GM11168 (cell line): ENCODE results near the gene OPN1MW3.
"Not testable (repeated sequence)": the region's sequence is repeated elsewhere in the genome, so short reads cannot be mapped to it uniquely, and the experiment has no call there.

Source experiments
- in situ Hi-C: fragments of 300-500 bp; cut with MboI; formaldehyde crosslinking; loops from one replicate; pipeline ENCODE4 v1.12.0; 2022; ENCODE audit warnings: low sequenced_read_pairs; ENCODE audit not compliant: unreplicated experiment

OPN1MW3 gene

GRCh38 chrX:154257282-154257681 is at the start of gene OPN1MW3:
Gene OPN1MW3 (plus strand): TSS chrX:154257582. CDS start chrX:154257620, 38 bp downstream.
- in situ Hi-C loops = not testable (repeated sequence)

- in situ Hi-C loops = loop anchor here (25.0 kb wide), 1 partner anchor 102 kb away; no protein-coding TSS in a partner anchor
These were observed 47.5 kb upstream of the OPN1MW3 start for GRCh38 chrX:154209670-154210418.

GRCh38 chrX:154211057-154211456 is 46.3 kb upstream of the OPN1MW3 start:
- in situ Hi-C loops = loop anchor here (25.0 kb wide), 1 partner anchor 101 kb away; no protein-coding TSS in a partner anchor

DNA sequence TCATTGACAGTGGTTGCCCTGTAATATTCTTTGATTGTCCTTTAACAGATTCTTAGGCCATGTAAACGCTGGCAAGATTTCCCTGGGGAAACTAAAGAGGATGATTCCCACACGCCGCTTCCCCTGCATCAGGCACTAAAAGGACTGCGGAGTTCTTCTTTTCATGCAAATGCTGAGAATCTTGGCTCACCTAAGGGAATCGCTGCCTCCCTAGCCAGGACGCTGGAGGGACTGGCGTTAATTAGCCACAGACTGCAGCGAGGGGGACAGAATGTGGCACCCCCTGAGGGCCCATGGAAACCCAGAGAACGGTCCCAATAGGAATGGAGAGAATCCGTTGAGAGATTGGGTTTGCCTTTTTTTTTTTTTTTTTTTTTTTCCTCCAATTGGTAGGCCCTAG is 45.9 kb upstream of the OPN1MW3 start:
- in situ Hi-C loops = loop anchor here (25.0 kb wide), 1 partner anchor 101 kb away; no protein-coding TSS in a partner anchor

DNA sequence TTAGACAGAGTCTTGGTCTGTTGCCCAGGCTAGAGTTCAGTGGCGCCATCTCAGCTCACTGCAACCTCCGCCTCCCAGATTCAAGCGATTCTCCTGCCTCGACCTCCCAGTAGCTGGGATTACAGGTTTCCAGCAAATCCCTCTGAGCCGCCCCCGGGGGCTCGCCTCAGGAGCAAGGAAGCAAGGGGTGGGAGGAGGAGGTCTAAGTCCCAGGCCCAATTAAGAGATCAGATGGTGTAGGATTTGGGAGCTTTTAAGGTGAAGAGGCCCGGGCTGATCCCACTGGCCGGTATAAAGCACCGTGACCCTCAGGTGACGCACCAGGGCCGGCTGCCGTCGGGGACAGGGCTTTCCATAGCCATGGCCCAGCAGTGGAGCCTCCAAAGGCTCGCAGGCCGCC is 37.9 kb upstream of the OPN1MW3 start, which contains the start of gene OPN1MW2:
Gene OPN1MW2 (plus strand): TSS at position 301 of the 400 bp plus-strand sequence. CDS start 60 bp downstream, at position 361.
- in situ Hi-C loops = loop anchor here (25.0 kb wide), 1 partner anchor 93 kb away; no protein-coding TSS in a partner anchor

DNA sequence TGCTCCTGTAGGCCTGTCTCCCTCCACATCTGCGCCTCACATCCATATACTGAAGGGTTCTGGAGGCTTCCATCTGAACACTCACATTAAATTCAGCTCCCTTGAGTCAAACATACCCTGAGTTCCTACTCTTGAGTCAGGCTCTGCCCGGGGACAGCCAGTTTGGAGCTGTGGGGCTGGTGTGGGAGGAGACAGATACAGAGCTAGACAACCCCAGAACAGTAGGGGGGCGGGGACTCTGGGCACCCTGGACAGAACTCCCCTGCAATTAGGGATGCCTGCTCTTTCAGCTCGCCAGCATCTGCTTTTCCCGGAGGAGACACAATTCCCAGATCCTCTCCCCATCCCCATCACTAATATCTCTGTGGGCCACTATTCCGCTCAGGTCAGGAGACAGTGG is 32.1 kb upstream of the OPN1MW3 start:
- in situ Hi-C loops = not testable (repeated sequence)

DNA sequence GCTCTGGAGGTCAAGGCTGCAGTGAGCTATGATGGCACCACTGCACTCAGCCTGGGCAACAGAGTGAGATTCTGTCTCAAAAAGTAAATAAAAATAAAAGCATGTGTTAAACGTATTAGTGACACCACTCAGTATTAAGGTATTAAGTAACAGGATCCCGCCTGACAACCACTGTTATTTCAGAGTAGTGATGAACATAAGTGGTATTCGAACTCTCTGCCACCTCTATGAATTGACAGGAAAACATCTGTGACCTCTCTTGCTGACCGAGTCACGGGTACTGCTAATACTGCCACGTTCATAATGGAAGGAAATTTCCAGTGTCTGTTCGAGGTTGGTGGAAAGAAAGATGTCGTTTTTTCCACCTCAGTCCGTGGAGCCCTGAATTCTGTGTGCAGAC is 30.7 kb upstream of the OPN1MW3 start:
- in situ Hi-C loops = not testable (repeated sequence)

DNA sequence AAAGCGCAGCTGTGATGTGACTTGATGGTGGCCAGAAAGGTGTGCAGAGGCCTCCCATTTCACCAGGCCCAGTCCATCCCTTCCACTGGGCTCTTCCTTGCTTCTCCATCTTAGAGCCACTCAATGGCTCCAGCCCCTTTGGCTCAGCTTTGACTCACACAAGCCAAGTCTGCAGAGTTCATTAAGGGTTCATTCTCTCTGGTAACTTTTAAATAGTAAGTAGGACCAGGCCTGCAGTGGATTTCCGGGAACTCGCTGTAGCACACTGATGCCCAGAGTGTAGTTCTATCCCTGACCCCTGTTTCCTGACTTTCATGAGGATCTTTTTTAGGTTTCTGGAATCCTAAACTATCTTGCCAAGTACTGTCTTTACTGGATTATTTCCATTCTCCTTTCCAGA is 25.9 kb upstream of the OPN1MW3 start:
- in situ Hi-C loops = not testable (repeated sequence)

DNA sequence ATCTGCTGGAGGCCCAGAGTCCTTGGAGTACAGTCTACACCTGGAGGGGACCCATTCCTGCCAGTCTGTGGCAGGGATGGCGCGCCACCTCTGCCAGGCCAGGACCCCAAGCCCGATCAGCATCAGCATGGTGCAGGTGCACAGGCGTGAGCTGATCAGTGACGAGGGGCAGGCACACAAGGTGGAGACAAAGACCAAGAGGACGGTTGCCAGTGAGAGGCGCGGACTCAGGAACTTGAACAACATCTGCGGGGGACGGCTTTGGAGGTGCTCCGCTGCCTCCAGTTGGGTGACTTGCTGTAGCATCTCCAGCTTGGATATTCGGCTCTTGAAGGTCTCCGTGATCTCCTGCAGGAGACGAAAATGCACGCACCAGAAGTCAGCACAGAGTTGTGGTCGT is 23.8 kb upstream of the OPN1MW3 start:
- in situ Hi-C loops = not testable (repeated sequence)

DNA sequence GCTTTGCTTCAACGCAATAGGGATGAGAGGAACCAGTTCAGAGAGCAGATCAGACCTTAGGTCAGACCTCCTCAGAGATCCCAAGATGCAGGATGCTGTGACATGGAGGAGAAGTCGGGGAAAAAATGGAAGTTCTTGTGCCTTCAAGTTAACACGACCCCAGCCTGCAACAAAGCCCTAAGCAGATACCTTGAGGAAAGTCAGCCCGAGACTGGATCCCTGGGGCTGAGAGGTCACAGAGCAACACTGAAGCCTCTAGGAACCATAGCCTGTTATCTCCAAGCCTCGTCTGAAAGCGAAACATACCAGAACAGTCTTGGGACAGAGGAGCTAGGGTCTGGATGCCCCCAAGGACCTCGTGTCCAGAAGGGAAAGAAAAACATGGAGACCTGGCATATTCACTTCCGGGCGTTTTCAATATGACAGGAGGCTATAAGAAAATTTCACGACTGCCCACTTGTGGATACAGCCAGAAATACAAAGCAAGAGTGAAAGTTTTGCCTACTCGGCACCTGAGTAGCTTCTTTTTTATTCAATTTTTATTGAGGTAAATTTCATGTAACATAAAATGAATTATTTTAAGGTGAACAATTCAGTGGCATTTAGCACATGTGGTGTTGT is 18.3 kb upstream of the OPN1MW3 start:
- in situ Hi-C loops = not testable (repeated sequence)

GRCh38 chrX:154239982-154240503 is 17.3 kb upstream of the OPN1MW3 start:
- in situ Hi-C loops = not testable (repeated sequence)

GRCh38 chrX:154247377-154248045 is 9.9 kb upstream of the OPN1MW3 start:
- in situ Hi-C loops = not testable (repeated sequence)

DNA sequence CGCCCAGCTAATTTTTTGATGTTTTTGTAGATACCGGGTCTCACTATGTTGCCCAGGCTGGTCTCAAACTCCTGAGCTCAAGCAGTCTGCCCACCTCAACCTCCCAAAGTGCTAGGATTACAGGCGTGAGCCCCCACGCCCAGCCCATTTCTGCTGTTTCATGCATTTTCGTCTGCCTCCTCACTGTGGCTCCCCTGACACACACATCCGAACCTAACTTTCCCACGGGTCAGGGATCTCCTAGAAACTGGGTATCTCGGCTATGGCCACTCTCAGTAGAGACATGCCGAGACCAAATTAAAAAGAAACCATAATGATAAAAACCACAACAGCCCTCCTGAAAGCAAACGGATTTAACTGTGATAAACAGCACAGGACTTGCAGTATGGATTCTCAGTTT is 9.3 kb upstream of the OPN1MW3 start:
- in situ Hi-C loops = not testable (repeated sequence)

GRCh38 chrX:154258711-154259110 is 1.3 kb downstream of the OPN1MW3 start:
- in situ Hi-C loops = not testable (repeated sequence)

DNA sequence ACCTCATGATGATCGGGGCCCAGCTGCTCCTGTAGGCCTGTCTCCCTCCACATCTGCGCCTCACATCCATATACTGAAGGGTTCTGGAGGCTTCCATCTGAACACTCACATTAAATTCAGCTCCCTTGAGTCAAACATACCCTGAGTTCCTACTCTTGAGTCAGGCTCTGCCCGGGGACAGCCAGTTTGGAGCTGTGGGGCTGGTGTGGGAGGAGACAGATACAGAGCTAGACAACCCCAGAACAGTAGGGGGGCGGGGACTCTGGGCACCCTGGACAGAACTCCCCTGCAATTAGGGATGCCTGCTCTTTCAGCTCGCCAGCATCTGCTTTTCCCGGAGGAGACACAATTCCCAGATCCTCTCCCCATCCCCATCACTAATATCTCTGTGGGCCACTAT is 5.7 kb downstream of the OPN1MW3 start:
- in situ Hi-C loops = not testable (repeated sequence)

GRCh38 chrX:154269245-154269644 is 11.9 kb downstream of the OPN1MW3 start:
- in situ Hi-C loops = not testable (repeated sequence)

DNA sequence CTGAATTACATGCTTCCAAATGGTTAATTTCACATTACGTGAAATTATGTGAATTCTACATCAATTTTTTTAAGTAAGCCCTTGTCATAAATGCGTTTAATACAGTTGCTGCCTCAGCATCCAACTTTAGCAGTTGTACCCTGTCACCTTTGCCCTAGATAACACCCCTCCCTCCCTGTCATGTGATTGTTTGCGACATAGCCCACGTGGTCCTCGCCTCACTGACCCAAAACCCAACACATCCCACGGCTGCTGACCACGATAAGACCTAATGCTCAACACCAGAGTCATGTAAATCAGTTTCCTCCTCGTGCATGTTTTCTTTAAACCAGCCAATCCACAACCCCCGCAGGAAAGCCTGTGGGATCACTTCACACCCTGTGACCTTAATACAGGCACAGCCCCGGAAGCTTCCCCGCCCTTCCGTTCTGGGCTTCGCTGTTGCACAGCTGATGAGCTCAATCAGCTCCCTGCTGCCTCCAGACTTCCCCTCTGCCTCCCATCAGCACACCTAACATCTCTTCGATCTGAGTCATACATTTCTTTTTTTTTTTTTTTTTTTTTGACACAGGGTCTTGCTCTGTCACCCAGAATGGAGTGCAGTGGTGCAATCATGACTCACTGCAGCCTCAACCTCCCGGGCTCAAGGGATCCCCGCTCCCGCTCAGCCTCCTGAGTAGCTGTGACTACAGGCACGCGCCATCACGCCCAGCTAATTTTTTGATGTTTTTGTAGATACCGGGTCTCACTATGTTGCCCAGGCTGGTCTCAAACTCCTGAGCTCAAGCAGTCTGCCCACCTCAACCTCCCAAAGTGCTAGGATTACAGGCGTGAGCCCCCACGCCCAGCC is 27.3 kb downstream of the OPN1MW3 start:
- in situ Hi-C loops = not testable (repeated sequence)

DNA sequence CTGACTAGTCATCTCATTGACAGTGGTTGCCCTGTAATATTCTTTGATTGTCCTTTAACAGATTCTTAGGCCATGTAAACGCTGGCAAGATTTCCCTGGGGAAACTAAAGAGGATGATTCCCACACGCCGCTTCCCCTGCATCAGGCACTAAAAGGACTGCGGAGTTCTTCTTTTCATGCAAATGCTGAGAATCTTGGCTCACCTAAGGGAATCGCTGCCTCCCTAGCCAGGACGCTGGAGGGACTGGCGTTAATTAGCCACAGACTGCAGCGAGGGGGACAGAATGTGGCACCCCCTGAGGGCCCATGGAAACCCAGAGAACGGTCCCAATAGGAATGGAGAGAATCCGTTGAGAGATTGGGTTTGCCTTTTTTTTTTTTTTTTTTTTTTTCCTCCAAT is 29.0 kb downstream of the OPN1MW3 start:
- in situ Hi-C loops = not testable (repeated sequence)

- in situ Hi-C loops = no loop called here
These were observed 37.6 kb downstream of the OPN1MW3 start, which contains the start of gene TEX28 for GRCh38 chrX:154294791-154295574. Gene TEX28 (minus strand): TSS chrX:154295124. CDS start chrX:154292117, 3,007 bp downstream.
